Lower leg skin (tissue), 4 donors: ENCODE measurements around the gene MGAT3. TPM values are rescaled to one million over a fixed set of nuclear protein-coding genes. Genes with fewer than 3 reads are reported as not detected.

Experiments used
- DNase-seq, 2 donors: peaks; one replicate each; pipeline ENCODE4 v3.0.0-alpha.2; 2019; ENCODE audit warnings: low spot score in 2 of 2
- H3K4me3 ChIP-seq: fragments of 200-600 bp; sonication (generic); 2 replicates; pipeline ENCODE4 v1.5.1; 2017; ENCODE audit warnings: mild to moderate bottlenecking, low read depth; ENCODE audit not compliant: poor library complexity, severe bottlenecking
- POLR2A ChIP-seq, 2 donors: fragments of 450-650 bp; IDR thresholded peaks; one replicate each; pipeline ENCODE4 v1.6.1; 2016 to 2017; ENCODE audit warnings: antibody characterized with exemption in 2 of 2, mild to moderate bottlenecking in 1 of 2, moderate library complexity in 1 of 2
- WGBS, 2 donors: methylation state at CpG; one replicate each; pipeline ENCODE4 v1.1.5; 2018; 5-methylcytosine and 5-hydroxymethylcytosine counted together
- intact Hi-C: fragments of 100-400 bp; cut with DNase I; formaldehyde crosslinking; loops from one replicate; pipeline ENCODE4 v1.15.0; 2023; ENCODE audit warnings: low total_unique reads
- total RNA-seq, 4 donors: library from RNA; depleted of rRNA; stranded (reverse); fragments of >200 nt; gene quantifications; one replicate each; pipeline ENCODE4 v1.1.0, GENCODE V29; 2016
- TF ChIP-seq, protein P1 (sequence below), 3 donors: fragments of 450-650 bp; IDR thresholded peaks; one replicate each; pipeline ENCODE4 v1.5.1; 2016; ENCODE audit warnings: antibody characterized with exemption in 3 of 3, mild to moderate bottlenecking in 3 of 3, moderate library complexity in 2 of 3

MGAT3 gene
- total RNA-seq, 4 donors from 2014 or later, result 1.2 to 5.5 (median 3.2) TPM

DNA sequence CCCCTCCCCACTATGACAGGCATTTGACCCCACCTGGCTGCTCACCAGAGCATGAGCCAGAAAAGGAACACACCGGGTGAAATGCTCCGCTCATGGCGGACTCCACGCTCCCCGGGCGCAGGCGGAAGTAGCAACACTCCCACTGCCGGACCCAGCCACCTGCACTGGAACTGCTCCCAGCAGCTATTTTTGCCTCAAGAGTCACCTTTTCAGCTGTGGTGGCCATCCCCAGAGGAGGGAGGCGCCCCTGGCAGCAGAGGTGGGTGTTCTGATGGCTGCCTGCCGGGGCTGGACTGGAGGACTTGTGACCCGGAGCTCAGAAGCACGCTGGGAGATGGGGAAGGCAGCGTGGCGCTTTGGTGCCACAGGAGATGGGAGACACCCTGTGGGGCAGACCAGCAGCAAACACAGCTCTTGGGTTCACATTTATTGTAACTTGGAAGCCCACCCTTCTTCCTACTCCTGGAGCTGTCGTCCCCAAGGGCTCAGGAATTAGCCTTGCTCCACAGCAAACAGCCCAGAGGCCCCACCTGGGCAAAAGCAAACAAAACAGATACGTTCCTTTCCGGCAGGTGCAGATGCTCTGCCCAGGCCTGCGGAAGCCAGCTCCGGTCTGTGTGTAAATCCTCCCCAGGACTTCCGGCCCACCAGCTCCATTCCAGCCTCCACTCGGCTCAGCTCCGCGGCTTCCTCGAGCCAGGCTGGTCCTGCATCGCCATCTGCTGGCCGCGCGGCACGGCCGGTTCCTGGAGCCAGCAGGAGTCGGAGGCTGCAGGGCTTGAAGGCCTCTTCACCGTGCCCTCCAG lies 72.1 kb downstream of the MGAT3 start:
- TF ChIP-seq POLR2A (IDR thresholded peaks at IDR 0.05), result no peak
- TF ChIP-seq, protein P1, sequence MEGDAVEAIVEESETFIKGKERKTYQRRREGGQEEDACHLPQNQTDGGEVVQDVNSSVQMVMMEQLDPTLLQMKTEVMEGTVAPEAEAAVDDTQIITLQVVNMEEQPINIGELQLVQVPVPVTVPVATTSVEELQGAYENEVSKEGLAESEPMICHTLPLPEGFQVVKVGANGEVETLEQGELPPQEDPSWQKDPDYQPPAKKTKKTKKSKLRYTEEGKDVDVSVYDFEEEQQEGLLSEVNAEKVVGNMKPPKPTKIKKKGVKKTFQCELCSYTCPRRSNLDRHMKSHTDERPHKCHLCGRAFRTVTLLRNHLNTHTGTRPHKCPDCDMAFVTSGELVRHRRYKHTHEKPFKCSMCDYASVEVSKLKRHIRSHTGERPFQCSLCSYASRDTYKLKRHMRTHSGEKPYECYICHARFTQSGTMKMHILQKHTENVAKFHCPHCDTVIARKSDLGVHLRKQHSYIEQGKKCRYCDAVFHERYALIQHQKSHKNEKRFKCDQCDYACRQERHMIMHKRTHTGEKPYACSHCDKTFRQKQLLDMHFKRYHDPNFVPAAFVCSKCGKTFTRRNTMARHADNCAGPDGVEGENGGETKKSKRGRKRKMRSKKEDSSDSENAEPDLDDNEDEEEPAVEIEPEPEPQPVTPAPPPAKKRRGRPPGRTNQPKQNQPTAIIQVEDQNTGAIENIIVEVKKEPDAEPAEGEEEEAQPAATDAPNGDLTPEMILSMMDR (IDR thresholded peaks at IDR 0.05), result peak in 1 of 3 donors; percentile 90
- no peak overlapping the region for H3K4me3 ChIP-seq
- WGBS, 2 donors, result 25 to 31% methylated on average over 25 to 32 of the region's 32 CpGs
- intact Hi-C loops, result loop anchor here (5.0 to 10.0 kb wide), 4 partner anchors 124 to 357 kb away; partner anchors contain the start of genes RPL3 and SYNGR1
- peak; percentile 85 to 98 for DNase-seq

DNA sequence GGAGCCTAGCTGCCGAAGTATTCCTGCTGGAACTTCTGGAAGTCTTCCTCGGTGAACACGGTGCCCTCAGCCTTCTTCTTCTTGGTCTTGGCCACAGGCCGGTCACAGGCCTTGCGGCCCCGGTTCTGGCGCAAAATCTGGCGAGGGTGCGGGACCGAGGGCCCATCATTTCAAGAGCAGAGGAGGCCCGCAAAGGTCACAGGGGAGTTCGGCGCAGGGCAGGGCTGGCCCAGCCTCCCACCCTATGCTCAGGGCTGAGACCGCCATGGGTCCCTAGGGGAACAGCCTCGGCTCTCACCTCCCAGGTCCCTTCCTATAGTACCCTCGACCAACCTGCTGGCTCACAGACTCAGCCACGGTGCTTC lies 72.7 kb downstream of the MGAT3 start:
- no peak for DNase-seq
- no peak overlapping the region for H3K4me3 ChIP-seq
- intact Hi-C loops, result loop anchor here (5.0 to 10.0 kb wide), 4 partner anchors 125 to 357 kb away; partner anchors contain the start of genes RPL3 and SYNGR1
- no peak for TF ChIP-seq POLR2A (IDR thresholded peaks at IDR 0.05)
- TF ChIP-seq, protein P1 (IDR thresholded peaks at IDR 0.05), result no peak
- 50 to 66% methylated on average over 8 to 17 of the region's 17 CpGs for WGBS, 2 donors

DNA sequence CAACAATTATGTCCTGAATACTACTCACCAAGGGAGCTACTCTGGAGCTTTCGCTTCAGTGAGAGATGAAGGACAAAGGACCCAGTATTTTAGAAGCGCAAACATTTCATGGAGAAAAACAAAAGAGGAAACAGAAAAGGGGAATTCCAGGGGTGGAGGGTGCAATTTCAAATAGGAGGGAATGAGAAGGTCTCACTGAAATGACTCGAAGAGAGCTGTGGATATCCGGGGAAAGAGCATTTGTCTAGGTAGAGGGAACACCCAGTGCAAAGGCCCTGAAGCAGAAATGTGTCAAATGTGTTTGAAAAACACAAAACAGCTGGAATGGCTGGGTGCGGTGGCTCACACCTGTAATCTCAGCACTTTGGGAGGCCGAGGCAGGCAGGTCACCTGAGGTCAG lies 73.3 kb downstream of the MGAT3 start:
- H3K4me3 ChIP-seq, result no peak overlapping the region
- intact Hi-C loops, result loop anchor here (10.0 kb wide), 2 partner anchors 495 to 815 kb away; partner anchors contain the start of gene ADSL
- TF ChIP-seq, protein P1 (IDR thresholded peaks at IDR 0.05), result no peak
- TF ChIP-seq POLR2A (IDR thresholded peaks at IDR 0.05), result no peak
- no peak for DNase-seq
- WGBS, 2 donors, result 63 to 69% methylated on average over 6 of the region's 6 CpGs

DNA sequence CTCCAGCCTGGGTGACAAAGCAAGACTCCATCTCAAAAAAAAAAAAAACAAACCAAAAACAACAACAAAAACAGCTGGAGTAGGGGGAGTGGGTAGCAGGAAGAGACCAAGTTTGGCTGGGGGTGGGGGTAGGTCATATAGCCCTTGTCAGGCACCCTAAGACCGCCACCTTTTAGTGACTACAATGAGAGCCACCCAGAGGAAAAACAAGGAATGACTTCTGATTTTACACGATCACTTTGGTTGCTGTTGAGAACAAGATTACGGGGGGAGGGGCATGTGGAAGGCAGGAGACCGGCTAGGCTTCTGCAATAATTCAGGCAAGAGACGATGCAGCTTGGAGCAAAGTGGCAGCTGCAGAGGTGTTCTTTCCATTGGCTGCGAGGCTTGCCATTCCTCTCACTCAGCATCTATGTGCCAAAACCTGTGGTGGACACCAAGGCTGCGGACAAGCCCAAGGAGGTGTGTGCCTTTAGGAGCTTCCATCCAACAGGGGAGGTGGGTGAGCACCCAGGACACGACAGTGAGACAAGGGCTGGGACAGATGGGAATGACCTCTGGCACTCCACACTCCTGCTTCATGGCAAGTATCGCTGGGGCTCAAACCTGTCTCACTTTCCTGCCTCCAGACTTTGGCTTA lies 74.0 kb downstream of the MGAT3 start:
- intact Hi-C loops, result loop anchor here (10.0 kb wide), 2 partner anchors 494 to 814 kb away; partner anchors contain the start of gene ADSL

DNA sequence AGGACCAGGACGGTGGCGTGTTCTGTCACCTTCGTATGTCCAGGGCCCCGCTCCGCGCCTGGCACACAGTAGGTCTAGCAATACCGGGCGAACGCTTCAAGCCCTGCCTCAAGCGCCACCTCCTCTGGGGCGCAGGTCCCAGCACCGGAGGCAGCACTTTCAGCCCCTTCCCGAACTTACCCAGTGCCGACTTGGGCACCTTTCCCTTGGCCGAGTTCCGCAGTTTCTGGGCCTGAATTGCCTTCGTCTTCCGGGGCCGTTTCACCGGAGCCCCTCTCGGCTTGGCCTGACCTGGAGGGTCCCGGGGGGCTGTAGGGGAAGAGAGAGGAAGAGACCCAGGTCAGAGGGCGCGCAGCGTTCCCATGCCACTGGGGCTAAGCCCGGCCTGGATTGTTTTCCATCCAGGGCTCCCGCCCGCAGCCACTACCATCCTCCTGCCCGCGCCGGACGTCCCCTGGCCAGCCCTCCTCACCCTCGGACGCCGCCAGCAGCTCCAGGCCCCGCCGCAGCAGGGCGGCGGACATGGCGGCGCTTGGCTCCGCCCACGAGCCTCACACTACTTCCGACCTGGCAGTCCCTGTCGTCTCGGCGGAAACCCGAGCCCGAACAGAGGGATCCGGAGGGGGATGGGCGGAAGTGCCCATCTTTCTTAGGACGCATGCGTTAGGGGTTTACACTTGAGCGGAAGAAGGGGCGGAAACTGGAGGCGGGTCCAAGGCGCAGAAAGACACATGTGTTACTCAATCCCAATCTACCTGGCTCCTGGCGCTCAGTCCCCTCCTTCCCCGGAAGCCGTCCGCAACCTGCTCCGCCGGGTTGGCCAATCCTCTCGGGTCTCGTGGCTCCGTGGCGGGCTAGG lies 75.6 kb downstream of the MGAT3 start, which contains the start of gene RPS19BP1:
TSS of gene RPS19BP1 (minus strand) at position 534 of the 859 bp plus-strand sequence. CDS start at position 524, 10 bp downstream.
- DNase-seq, result peak; percentile 100
- peak within 1 kb of the TSS; percentile 87 for H3K4me3 ChIP-seq
- intact Hi-C loops, result loop anchor here (10.0 kb wide), 2 partner anchors 492 to 812 kb away; partner anchors contain the start of gene ADSL
- TF ChIP-seq, protein P1 (IDR thresholded peaks at IDR 0.05), result no peak
- TF ChIP-seq POLR2A (IDR thresholded peaks at IDR 0.05), result peak in 1 of 2 donors; percentile 35
- WGBS, 2 donors, result 0 to 1% methylated on average over 34 to 58 of the region's 67 CpGs

More for the DNA sequence above, 74.0 kb downstream of the MGAT3 start:
- WGBS, 2 donors, result 33 to 39% methylated on average over 9 of the region's 9 CpGs
- H3K4me3 ChIP-seq, result no peak overlapping the region
- TF ChIP-seq, protein P1 (IDR thresholded peaks at IDR 0.05), result no peak
- no peak for TF ChIP-seq POLR2A (IDR thresholded peaks at IDR 0.05)
- DNase-seq, result no peak
